GM19463 (cell line): ENCODE data around the gene IL1RAPL2.

ENCODE experiments used
- ATAC-seq: cut with Tn5 transposase; IDR thresholded peaks from one replicate; pipeline ENCODE4 v1.9.1; 2021; ENCODE audit warnings: mild to moderate bottlenecking, moderate library complexity; ENCODE audit not compliant: unreplicated experiment

IL1RAPL2 gene

GRCh38 chrX:105349476-105349875 lies 783.5 kb downstream of the IL1RAPL2 start:
- no peak for ATAC-seq

GRCh38 chrX:105375816-105376215 lies 809.8 kb downstream of the IL1RAPL2 start:
- no peak for ATAC-seq

GRCh38 chrX:105424729-105425128 lies 858.7 kb downstream of the IL1RAPL2 start:
- no peak for ATAC-seq

GRCh38 chrX:105451401-105451800 lies 885.4 kb downstream of the IL1RAPL2 start:
- no peak for ATAC-seq

GRCh38 chrX:105458846-105459245 lies 892.8 kb downstream of the IL1RAPL2 start:
- ATAC-seq: no peak

- ATAC-seq: no peak
Observed at GRCh38 chrX:105460376-105460775, 894.4 kb downstream of the IL1RAPL2 start.

GRCh38 chrX:105461016-105461415 lies 895.0 kb downstream of the IL1RAPL2 start:
- no peak for ATAC-seq

- no peak for ATAC-seq
Observed at GRCh38 chrX:105462186-105462585, 896.2 kb downstream of the IL1RAPL2 start.

- ATAC-seq: no peak
Observed at GRCh38 chrX:105463473-105463872, 897.5 kb downstream of the IL1RAPL2 start.

- ATAC-seq: no peak
Observed at GRCh38 chrX:105464618-105465017, 898.6 kb downstream of the IL1RAPL2 start.

- no peak for ATAC-seq
Observed at GRCh38 chrX:105468741-105469140, 902.7 kb downstream of the IL1RAPL2 start.

GRCh38 chrX:105471597-105471996 lies 905.6 kb downstream of the IL1RAPL2 start:
- ATAC-seq: no peak

GRCh38 chrX:105475801-105476200 lies 909.8 kb downstream of the IL1RAPL2 start:
- ATAC-seq: no peak

- no peak for ATAC-seq
Observed at GRCh38 chrX:105477351-105477750, 911.4 kb downstream of the IL1RAPL2 start.

- ATAC-seq: no peak
Observed at GRCh38 chrX:105480646-105481310, 914.8 kb downstream of the IL1RAPL2 start.

- ATAC-seq: no peak
Observed at GRCh38 chrX:105483011-105483410, 917.0 kb downstream of the IL1RAPL2 start.

- no peak for ATAC-seq
Observed at GRCh38 chrX:105488716-105489115, 922.7 kb downstream of the IL1RAPL2 start.

GRCh38 chrX:105495376-105495775 lies 929.4 kb downstream of the IL1RAPL2 start:
- no peak for ATAC-seq

GRCh38 chrX:105502336-105502735 lies 936.3 kb downstream of the IL1RAPL2 start:
- no peak for ATAC-seq

GRCh38 chrX:105515561-105515960 lies 949.6 kb downstream of the IL1RAPL2 start:
- no peak for ATAC-seq

- ATAC-seq: no peak
Observed at GRCh38 chrX:105526431-105526830, 960.4 kb downstream of the IL1RAPL2 start.

GRCh38 chrX:105527759-105528158 lies 961.8 kb downstream of the IL1RAPL2 start:
- no peak for ATAC-seq

- no peak for ATAC-seq
Observed at GRCh38 chrX:105533951-105534350, 968.0 kb downstream of the IL1RAPL2 start.
